Eye (tissue), 1 donor: Measurements from ENCODE around the gene STRA8.

Source experiments
- DNase-seq: peaks from one replicate; pipeline ENCODE4 v3.0.0-alpha.2; 2015

STRA8 gene

GRCh38 chr7:135239263-135239662, 5.6 kb downstream of the STRA8 start:
- no peak for DNase-seq

GRCh38 chr7:135240441-135240840, 6.8 kb downstream of the STRA8 start:
- DNase-seq: no peak

- DNase-seq: no peak
These were observed 8.6 kb downstream of the STRA8 start for GRCh38 chr7:135242096-135242684.

DNA sequence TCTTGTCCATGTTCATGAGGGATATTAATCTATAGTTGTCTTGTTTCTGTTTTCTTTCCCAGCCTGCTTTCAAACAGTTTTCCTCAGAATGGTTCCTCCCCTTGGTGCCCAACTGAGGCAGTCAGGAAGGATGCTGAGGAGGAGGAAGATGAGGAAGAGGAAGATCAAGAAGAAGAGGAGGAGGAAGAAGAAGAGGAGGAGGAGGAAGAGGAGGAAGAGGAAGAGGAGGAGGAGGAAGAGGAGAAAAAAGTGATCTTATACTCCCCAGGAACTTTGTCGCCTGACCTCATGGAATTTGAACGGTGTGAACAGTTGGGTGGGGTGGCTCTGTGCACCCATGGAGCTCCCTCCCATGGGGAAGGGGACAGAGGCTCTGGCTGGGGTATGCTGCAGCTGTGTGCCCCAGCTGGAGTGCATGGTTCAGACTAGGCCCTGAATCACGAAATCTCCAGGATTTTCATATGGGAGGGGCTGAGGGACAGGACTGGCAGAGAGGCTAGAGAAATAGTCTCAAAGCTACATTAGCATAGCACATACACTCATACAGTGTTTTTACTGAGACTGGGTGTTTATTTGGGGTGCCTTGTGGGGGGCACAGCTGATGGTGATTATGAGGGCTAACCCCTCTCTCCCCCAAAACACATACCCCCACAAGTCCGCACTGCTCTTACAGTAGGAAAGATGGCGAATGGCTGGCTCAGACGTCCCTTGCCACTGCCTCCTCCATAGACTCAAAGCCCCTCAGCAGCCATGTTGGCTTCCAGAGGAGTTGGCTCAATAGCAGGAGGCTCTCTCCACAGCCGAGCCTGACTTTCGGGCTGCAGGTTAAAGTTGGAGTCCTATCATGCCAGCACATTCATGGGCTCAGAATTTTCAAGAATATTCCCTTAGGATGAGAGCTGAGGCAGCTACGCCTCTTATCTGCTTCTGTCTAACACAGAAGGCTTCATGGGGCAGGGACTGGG, 11.9 kb downstream of the STRA8 start:
- DNase-seq: no peak

DNA sequence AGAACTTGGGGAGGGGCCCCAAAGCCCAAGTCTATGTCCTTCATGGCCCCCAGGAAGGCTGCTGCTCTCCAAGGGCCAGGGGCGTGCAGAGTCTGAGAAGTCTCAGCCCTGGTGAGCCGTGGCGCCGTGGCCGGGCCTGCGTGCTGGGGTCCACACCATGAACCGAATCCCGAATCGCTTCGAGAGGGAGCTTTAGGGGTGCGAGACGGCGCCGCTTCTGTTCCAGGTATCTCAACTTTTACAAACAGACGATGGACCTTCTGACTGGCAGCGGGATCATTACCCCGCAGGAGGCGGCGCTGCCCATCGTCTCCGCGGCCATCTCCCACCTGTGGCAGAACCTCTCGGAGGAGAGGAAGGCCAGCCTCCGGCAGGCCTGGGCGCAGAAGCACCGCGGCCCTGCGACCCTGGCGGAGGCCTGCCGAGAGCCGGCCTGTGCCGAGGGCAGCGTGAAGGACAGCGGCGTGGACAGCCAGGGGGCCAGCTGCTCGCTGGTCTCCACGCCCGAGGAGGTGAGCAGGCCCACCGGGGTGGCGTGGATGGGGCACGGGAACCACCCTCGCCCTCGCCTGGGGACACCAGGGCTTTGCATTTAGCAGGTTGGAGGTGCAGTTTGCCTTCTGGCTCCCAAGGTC, 12.7 kb downstream of the STRA8 start:
- DNase-seq: no peak

DNA sequence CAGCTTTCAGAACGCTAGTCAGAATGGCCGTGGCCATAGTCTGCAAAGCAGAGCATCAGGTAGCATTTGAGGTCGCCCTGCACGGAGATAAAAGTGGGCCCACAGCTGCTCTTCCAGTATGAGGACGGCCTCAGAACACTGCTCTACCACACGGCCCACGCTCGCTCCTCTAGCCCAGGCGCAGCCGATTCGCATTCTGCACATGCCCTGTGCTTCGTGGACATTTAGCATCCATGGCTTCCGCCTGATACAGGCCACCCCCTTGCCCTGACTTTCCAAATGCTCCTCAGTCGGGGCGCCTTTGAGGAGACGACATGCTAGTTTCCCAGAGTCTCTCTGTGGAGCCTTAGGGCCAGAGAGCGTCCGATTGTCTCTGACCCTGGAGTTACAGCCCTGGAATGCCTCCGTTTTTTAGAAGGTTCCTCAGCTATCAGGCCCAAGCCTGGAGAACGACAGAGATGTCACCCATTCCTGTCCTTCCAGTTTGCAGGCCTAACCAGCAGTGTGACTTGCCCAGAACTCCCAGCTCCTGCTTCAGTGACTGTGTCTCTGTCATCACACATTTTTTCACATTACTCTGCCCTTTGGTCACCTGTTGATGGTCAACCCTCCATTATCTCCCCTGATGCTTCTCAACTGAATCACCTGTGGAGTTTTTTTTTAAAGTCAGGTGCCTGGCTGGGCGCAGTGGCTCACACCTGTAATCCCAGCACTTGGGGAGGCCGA, 14.3 kb downstream of the STRA8 start:
- no peak for DNase-seq

DNA sequence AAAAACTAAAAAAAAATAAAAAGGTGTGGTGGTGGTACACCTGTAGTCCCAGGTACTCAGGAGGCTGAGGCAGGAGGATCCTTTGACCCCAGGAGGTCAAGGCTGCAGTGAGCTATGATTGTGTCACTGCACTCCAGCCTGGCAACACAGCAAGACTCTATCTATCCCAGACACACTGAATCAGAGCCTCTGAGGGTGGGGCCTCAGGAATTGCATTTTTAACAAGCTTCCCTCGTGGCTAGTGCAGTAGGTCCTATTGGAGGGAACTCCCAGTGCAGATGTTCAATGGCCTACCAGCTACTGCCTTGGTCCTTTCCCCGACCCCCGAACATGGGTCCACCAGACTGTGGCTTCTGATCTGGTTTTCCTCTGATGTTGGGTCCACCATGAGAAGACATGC, 14.9 kb downstream of the STRA8 start:
- DNase-seq: no peak

DNA sequence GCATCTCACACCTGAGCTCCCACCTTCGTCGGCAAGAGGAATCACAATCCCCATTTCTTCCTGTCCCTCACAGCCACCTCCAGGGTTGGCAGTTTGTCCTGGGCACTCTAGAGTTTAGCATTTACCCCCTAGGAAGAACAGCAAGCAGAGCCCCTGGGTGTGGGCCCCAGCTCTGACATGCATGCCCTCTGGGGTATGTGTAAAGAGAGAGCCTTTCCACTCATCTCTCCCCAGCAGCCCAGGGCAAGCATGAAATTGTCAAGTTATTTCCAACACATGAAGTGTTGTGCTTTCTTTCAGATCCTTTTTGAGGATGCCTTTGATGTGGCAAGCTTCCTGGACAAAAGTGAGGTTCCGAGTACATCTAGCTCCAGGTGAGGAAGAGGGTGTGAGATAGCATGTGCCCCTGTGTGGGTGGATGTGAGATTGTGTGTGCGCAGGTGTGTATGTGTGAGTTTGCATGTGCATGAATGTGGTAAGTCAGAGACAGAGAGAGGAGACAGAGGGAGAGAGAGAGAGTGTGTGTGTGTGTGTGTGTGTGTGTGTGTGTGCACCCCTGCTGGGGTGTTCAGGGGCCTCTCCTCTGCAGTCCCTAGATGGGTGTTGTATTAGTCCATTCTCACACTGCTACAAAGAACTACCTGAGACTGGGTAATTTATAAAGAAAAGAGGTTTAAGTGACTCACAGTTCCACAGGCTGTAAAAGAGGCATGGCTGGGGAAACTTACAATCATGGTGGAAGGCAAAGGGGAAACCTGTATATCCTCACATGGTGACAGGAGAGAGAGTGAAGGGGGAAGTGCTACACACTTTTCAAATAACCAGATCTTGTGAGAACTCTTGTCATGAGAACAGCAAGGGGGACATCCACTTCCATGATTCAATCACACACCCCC, 18.1 kb downstream of the STRA8 start:
- no peak for DNase-seq

- DNase-seq: no peak
These were observed 20.5 kb downstream of the STRA8 start for GRCh38 chr7:135253851-135254771.

DNA sequence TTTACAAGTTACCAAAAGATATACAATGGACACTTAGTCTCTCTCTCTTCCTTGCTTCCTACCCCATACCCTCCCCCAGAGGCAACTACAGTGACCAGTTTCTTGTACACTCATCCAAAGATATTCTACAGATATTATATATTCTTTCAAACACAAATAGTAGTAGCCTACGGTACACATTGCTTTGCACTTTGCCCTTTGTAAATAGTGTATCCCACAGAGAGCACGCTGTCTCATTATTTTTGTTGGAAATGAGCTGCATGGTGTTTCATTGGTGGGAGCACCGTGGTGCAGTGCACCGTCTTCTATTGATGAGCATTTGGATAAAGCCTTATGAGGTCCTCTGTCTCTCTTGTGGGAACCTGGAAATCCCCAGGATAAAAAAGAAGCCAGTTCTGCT, 24.2 kb downstream of the STRA8 start:
- no peak for DNase-seq

GRCh38 chr7:135258585-135258984, 24.9 kb downstream of the STRA8 start:
- no peak for DNase-seq

GRCh38 chr7:135259702-135260101, 26.1 kb downstream of the STRA8 start:
- DNase-seq: no peak

- DNase-seq: no peak
These were observed 26.8 kb downstream of the STRA8 start for GRCh38 chr7:135260470-135260869.

DNA sequence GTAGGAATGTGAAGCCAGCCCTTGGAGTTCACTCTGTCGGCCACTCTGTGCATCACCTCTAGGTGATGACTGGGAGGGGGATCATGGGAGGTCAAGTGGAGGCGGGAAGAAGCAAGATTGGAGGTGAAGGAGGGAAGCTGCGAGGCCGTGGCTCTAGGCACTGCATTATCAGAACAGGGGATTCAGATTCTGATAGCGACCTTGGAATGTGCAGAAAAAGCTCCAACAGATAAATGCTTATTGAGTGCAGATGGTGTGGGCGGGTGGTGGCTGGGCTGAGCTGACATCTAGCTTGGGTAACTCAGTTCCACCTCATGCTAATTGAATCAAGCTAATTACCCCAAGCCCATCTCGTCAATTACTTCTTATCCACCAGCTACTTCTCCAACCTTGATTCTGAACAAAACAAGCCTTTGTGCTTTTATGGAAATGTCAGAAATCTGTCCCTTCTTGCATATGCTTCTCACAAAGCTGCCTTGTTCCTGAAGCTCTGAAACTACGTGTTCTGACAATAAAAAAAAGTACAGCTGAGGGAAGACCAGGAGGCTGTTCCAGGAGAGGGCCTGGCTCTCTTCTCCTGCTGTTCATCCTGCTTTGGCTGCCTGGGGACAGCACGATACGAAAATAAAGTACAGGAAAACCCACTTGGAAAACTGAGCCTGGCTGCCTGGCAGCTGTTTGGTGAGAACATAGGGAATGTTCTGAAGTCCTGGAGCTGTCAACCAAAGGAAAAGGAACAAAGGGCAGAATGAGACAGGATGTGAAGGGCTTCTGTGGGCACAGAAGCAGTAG, 27.5 kb downstream of the STRA8 start:
- peak; percentile 24 for DNase-seq

DNA sequence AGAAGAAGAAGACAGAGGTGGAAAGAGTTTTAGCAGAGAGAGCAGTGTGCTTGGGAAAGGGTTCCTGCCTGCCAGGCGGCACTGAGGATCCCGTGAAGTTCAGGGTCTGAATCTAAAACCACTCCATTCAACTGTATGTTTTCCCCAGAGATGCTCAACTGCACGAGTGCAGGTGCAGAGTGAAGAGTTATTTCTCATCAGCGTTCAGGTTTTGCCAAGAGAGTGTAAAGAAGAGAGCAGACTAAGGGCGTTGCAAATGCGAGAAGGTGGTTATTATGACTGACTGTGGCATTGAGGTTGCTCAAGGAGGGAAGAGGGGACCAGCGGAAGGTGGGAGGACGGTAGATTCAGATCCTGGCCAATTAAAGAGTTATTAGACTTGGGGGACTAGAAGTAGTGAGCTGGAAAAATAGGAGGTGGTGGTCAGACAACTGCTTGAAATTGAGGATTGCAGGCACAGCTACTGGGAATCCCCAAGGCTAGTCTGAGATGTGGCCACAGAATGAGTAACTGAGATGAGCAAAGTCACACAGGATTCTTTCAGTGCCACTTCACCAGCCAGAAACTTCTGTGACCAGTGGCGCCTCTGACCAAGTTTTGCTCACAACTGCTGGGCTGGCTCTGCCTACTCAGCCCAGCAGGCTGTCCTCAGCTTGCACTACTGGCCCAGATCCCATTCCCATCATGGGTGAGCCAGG, 29.1 kb downstream of the STRA8 start:
- DNase-seq: no peak

GRCh38 chr7:135263321-135263970, 29.8 kb downstream of the STRA8 start:
- no peak for DNase-seq

GRCh38 chr7:135265637-135266036, 32.0 kb downstream of the STRA8 start:
- DNase-seq: no peak

GRCh38 chr7:135269921-135270320, 36.3 kb downstream of the STRA8 start:
- no peak for DNase-seq
